Type B pancreatic cell (in vitro differentiated cells): ENCODE results near the gene DRGX. TPM values are rescaled to one million over a fixed set of nuclear protein-coding genes. Genes with fewer than 3 reads are reported as not detected.

Experiments used
- DNase-seq: peaks from one replicate; pipeline ENCODE4 v3.0.0; 2021; ENCODE audit warnings: mixed read lengths; ENCODE audit not compliant: unreplicated experiment; ENCODE audit errors: extremely low spot score
- H3K27ac Mint-ChIP-seq: 2 replicates; pipeline ENCODE4 v1.8.0; 2021; ENCODE audit warnings: mild to moderate bottlenecking, mixed read lengths
- H3K27me3 Mint-ChIP-seq: 2 replicates; pipeline ENCODE4 v1.8.0; 2021; ENCODE audit warnings: mixed read lengths
- H3K36me3 Mint-ChIP-seq: 2 replicates; pipeline ENCODE4 v1.8.0; 2021; ENCODE audit warnings: mixed read lengths
- H3K4me1 Mint-ChIP-seq: one replicate; pipeline ENCODE4 v1.8.0; 2021; ENCODE audit warnings: mixed read lengths; ENCODE audit not compliant: unreplicated experiment
- H3K4me3 Mint-ChIP-seq: 2 replicates; pipeline ENCODE4 v1.8.0; 2021; ENCODE audit warnings: mild to moderate bottlenecking, mixed read lengths
- H3K9me3 Mint-ChIP-seq: 2 replicates; pipeline ENCODE4 v1.8.0; 2021; ENCODE audit warnings: mixed read lengths
- CTCF ChIP-seq: fragments of 200-600 bp; sonication (generic); conservative IDR thresholded peaks from 2 replicates; pipeline ENCODE4 v1.5.0; 2021; ENCODE audit warnings: antibody characterized with exemption, mild to moderate bottlenecking
- total RNA-seq: library from RNA; stranded (reverse); gene quantifications from 2 replicates; pipeline ENCODE4 v1.2.1, GENCODE V29; 2021; ENCODE audit warnings: low replicate concordance

DRGX gene
- total RNA-seq, 1 donor from 2014 or later, result 0.22 TPM

- H3K4me3 Mint-ChIP-seq, result no peak overlapping the region
- no peak for DNase-seq
- TF ChIP-seq CTCF, result no peak
- H3K27me3 Mint-ChIP-seq, result peaks cover 21% of the 10 kb centered on the region
- H3K4me1 Mint-ChIP-seq, result no peaks in the 10 kb centered on the region
- H3K9me3 Mint-ChIP-seq, result no peaks in the 10 kb centered on the region
- no peak overlapping the region for H3K27ac Mint-ChIP-seq
- H3K36me3 Mint-ChIP-seq, result no peaks in the 10 kb centered on the region
Measured at GRCh38 chr10:49319206-49319605, 76.7 kb downstream of the DRGX start.

DNA sequence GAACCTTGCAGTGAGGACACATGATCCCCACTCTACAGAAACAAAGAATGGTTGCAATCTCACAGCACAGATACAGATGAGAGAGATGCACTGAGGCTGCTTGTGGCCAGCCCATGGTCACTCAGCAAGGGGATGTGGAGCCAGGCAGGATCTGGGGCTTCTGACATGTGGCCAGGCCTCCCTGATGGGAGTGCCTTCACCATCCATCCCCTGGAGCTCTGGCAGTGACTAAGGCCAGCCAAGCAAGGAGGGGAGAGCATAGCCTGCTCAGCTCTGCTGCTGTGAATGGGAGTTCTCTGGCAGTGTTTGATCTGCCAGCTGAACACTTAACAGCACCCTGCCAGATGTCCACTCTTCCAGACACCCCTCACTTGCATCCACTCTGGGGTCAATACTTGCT, 77.1 kb downstream of the DRGX start:
- Mint-ChIP-seq H3K27me3 (peaks cover 20% of the 10 kb centered on the region), H3K27ac (no peak overlapping the region), H3K4me3 (no peak overlapping the region), H3K36me3 (no peaks in the 10 kb centered on the region), H3K4me1 (no peaks in the 10 kb centered on the region), H3K9me3 (no peaks in the 10 kb centered on the region)
- no peak for DNase-seq
- TF ChIP-seq CTCF, result no peak

DNA sequence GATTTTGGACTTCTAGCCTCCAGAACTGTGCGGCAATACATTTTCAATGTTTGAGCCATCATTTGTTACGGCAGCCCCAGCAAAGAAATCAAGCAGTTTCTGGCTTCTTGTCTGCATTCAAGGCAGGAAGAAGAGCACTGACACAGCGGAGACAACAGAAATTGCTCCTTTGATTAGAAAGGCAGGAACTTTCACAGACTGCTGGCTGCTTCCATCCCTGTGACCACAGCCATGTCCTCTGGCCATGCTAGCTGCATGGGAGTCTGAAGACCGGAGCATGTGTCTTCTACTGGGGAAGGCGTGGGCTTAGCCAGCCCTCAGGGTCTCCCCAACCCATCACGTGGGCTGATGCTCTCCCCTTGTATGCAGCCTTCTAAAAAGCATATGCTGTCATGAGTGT, 77.9 kb downstream of the DRGX start:
- no peaks in the 10 kb centered on the region for H3K9me3 Mint-ChIP-seq
- DNase-seq, result no peak
- no peaks in the 10 kb centered on the region for H3K4me1 Mint-ChIP-seq
- no peak overlapping the region for H3K4me3 Mint-ChIP-seq
- H3K27me3 Mint-ChIP-seq, result peaks cover 24% of the 10 kb centered on the region
- no peaks in the 10 kb centered on the region for H3K36me3 Mint-ChIP-seq
- TF ChIP-seq CTCF, result no peak
- no peak overlapping the region for H3K27ac Mint-ChIP-seq

DNA sequence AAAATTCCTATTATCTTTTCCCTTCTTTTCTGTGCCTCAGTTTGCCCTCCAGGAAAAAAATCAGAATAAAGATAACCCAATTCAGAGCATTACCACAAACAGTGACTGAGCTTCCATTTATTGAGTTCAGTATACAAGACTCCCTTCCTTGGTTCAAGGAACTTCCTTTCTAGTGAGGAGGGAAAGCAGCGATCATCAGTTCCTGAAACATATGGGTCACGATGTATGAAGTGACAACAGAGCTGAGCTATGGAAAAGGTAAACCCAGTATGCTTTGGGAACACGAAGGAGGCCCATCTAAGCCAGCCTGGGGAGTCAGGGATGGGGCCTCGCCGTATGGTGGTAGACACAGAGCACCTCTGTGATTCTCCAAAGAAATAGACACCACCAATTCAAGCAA, 81.1 kb downstream of the DRGX start:
- no peak for TF ChIP-seq CTCF
- Mint-ChIP-seq H3K27ac (no peak overlapping the region), H3K4me3 (no peak overlapping the region), H3K4me1 (no peaks in the 10 kb centered on the region), H3K36me3 (no peaks in the 10 kb centered on the region), H3K27me3 (peaks cover 17% of the 10 kb centered on the region), H3K9me3 (no peaks in the 10 kb centered on the region)
- no peak for DNase-seq

Other genes with a start within 250 kb of the DRGX start
- gene TMEM273, start 207.7 kb downstream of the DRGX start, total RNA-seq, result not detected in 2 replicates
- not detected in 2 replicates for gene C10orf71, start 96.9 kb downstream of the DRGX start, total RNA-seq
- 28.5 and 36.9 TPM in 2 replicates for gene ERCC6, start 143.0 kb upstream of the DRGX start, total RNA-seq
- gene SLC18A3, start 214.2 kb upstream of the DRGX start, total RNA-seq, result 1.6 and 6.2 TPM in 2 replicates
- 0.34 and 0.62 TPM in 2 replicates for gene CHAT, start 217.9 kb upstream of the DRGX start, total RNA-seq